Adrenal gland (tissue), 12 donors: Measurements from ENCODE around the gene MAD1L1. TPM values are rescaled to one million over a fixed set of nuclear protein-coding genes. Genes with fewer than 3 reads are reported as not detected.

Source experiments
- DNase-seq, 7 donors: peaks; one replicate each; pipeline ENCODE4 v3.0.0-alpha.2; 2019 to 2020
- H3K27ac ChIP-seq, 5 donors: fragments of 200-600 bp; sonication (generic) in 4 of 5; 1 replicate in 3 of 5; 2 replicates in 2 of 5; pipeline versions ENCODE4 v1.5.1 to v1.8.0; 2016 to 2020; ENCODE audit warnings: mild to moderate bottlenecking in 1 of 5
- H3K27me3 ChIP-seq: fragments of 200-600 bp; 2 replicates; pipeline ENCODE4 v1.8.0; 2021
- H3K36me3 ChIP-seq, 2 donors: fragments of 200-600 bp; replicated peaks in 1 of 2; 1 replicate in 1 of 2; 2 replicates in 1 of 2; pipeline versions ENCODE4 v1.5.1 to v1.8.0; 2018 to 2022
- H3K4me1 ChIP-seq, 2 donors: fragments of 200-600 bp; replicated peaks in 1 of 2; 1 replicate in 1 of 2; 2 replicates in 1 of 2; pipeline versions ENCODE4 v1.5.1 to v1.8.0; 2018 to 2021
- H3K4me3 ChIP-seq, 4 donors: fragments of 200-600 bp; sonication (generic) in 3 of 4; one replicate each; pipeline ENCODE4 v1.5.1; 2016 to 2018
- H3K9me3 ChIP-seq, 3 donors: fragments of 200-600 bp; sonication (generic) in 1 of 3; replicated peaks in 1 of 3; 1 replicate in 2 of 3; 2 replicates in 1 of 3; pipeline versions ENCODE4 v1.5.1 to v1.8.0; 2016 to 2021
- CTCF ChIP-seq, 6 experiments: fragments of 450-650 bp in 4 of 6; fragments of 200-600 bp in 2 of 6; sonication (generic) in 1 of 6; IDR thresholded peaks; 1 replicate in 5 of 6; 2 replicates in 1 of 6; pipeline versions ENCODE4 v1.5.1 to v1.8.0; 2016 to 2021; ENCODE audit warnings: antibody characterized with exemption in 6 of 6, mild to moderate bottlenecking in 2 of 6, moderate library complexity in 1 of 6
- POLR2A ChIP-seq, 2 donors: fragments of 450-650 bp; IDR thresholded peaks; one replicate each; pipeline ENCODE4 v1.6.1; 2017; ENCODE audit warnings: antibody characterized with exemption in 2 of 2, mild to moderate bottlenecking in 2 of 2, moderate library complexity in 1 of 2
- whole genome bisulfite sequencing, 4 donors: extraction: QIAGEN DNeasy Blood & Tissue Kit in 2 of 4; methylation state at CpG; one replicate each; pipeline versions ENCODE4 v1.1.5 to v1.1.7; 2013 to 2017; 5-methylcytosine and 5-hydroxymethylcytosine counted together
- intact Hi-C, 2 donors: fragments of 100-400 bp; cut with DNase I; formaldehyde crosslinking; loops; one replicate each; pipeline versions ENCODE4 v1.14.1 to v1.15.0; 2022 to 2023
- polyA plus RNA-seq, 3 donors: library from polyadenylated mRNA; stranded (reverse); fragments of 200-250 nt in 2 of 3; fragments of 350-450 nt in 1 of 3; fragmentation: Illumina TruSeq in 1 of 3; extraction: RNeasy Lipid Tissue Mini Kit (QIAGEN cat#74804) in 1 of 3; gene quantifications; one replicate each; pipeline ENCODE4 v1.2.3, GENCODE V29; 2013 to 2014
- total RNA-seq, 9 donors: library from RNA; depleted of rRNA in 4 of 9; stranded (reverse); fragments of >200 nt in 4 of 9; fragments of 120-200 nt in 1 of 9; fragmentation: NEBNext Ultra II Directional in 1 of 9; extraction: Animal tissue kit (Norgen Biotek cat#: 25700) in 1 of 9; gene quantifications; one replicate each; pipeline versions ENCODE4 v1.1.0 to v1.2.4, GENCODE V29; 2013 to 2023
- donor health status: healthy with polysubstance abuse.
- donor health status: Bipolar disorder and iron deficiency.
- donor health status: DM: yes; HTN: yes; CAD: no.
- donor health status: DM: no; HTN: no; CAD: no.
- donor health status: DM: no; HTN: no; CAD: no.
- donor health status: DM: yes; HTN: yes; CAD: no.

The MAD1L1 gene
- total and polyA plus RNA-seq, 12 donors: 6.7 to 87.7 (median 28.9) TPM

GRCh38 chr7:1981878-1982230, 250.9 kb downstream of the MAD1L1 start:
- H3K27me3 ChIP-seq: no peaks in the 10 kb centered on the region
- no peaks in the 10 kb centered on the region for H3K4me1 ChIP-seq
- no peaks in the 10 kb centered on the region for H3K9me3 ChIP-seq
- 92 to 96% (median 95%) methylated on average over 6 of the region's 6 CpGs for WGBS, 4 donors
- no peak for TF ChIP-seq POLR2A (IDR thresholded peaks at IDR 0.05)
- no peak for TF ChIP-seq CTCF (IDR thresholded peaks at IDR 0.05)
- no peak overlapping the region for H3K4me3 ChIP-seq
- no peak for DNase-seq
- H3K27ac ChIP-seq: no peak overlapping the region
- H3K36me3 ChIP-seq: no peaks in the 10 kb centered on the region
- intact Hi-C loops: no loop called here

- intact Hi-C loops: no loop called here
- Histone ChIP-seq H3K4me1 (no peaks in the 10 kb centered on the region), H3K4me3 (no peak overlapping the region), H3K36me3 (no peaks in the 10 kb centered on the region), H3K27ac (no peak overlapping the region), H3K9me3 (no peaks in the 10 kb centered on the region), H3K27me3 (no peaks in the 10 kb centered on the region)
- no peak for DNase-seq
- WGBS, 4 donors: 89 to 94% (median 91%) methylated on average over 19 of the region's 19 CpGs
- TF ChIP-seq CTCF (IDR thresholded peaks at IDR 0.05): no peak
- no peak for TF ChIP-seq POLR2A (IDR thresholded peaks at IDR 0.05)
Measured at GRCh38 chr7:1981201-1981877, 251.4 kb downstream of the MAD1L1 start.

GRCh38 chr7:1979591-1980560, 252.9 kb downstream of the MAD1L1 start:
- 90 to 95% (median 92%) methylated on average over 20 to 40 of the region's 40 CpGs for WGBS, 4 donors
- no peak for TF ChIP-seq CTCF (IDR thresholded peaks at IDR 0.05)
- no peak for TF ChIP-seq POLR2A (IDR thresholded peaks at IDR 0.05)
- Histone ChIP-seq H3K36me3 (no peaks in the 10 kb centered on the region), H3K9me3 (no peaks in the 10 kb centered on the region), H3K27ac (no peak overlapping the region), H3K4me1 (no peaks in the 10 kb centered on the region), H3K27me3 (no peaks in the 10 kb centered on the region), H3K4me3 (no peak overlapping the region)
- intact Hi-C loops: no loop called here
- DNase-seq: no peak
